Measurements from ENCODE around the gene AMPD2.

DNA sequence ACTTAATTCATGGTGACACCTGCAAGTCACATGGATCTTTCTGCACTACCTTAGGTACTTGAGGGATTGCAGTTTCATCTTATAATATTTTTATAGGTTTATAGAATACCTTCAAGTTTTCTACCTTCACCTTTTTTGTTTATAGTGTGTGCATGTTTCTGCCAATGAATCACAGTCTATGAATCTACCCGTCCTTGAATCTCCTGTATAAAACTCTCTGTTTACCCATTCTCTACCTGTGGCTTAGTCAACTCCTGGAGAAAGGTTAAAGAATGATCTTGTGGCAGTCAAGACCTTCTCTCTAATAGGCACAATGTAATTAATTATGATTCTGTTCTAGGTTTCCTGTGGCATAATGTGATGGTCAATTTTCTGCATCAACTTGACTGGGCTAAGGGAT is 45.0 kb downstream of the AMPD2 start:
- no peak for TF ChIP-seq POLR2A (IDR thresholded peaks at IDR 0.05)
- TF ChIP-seq, protein P1, sequence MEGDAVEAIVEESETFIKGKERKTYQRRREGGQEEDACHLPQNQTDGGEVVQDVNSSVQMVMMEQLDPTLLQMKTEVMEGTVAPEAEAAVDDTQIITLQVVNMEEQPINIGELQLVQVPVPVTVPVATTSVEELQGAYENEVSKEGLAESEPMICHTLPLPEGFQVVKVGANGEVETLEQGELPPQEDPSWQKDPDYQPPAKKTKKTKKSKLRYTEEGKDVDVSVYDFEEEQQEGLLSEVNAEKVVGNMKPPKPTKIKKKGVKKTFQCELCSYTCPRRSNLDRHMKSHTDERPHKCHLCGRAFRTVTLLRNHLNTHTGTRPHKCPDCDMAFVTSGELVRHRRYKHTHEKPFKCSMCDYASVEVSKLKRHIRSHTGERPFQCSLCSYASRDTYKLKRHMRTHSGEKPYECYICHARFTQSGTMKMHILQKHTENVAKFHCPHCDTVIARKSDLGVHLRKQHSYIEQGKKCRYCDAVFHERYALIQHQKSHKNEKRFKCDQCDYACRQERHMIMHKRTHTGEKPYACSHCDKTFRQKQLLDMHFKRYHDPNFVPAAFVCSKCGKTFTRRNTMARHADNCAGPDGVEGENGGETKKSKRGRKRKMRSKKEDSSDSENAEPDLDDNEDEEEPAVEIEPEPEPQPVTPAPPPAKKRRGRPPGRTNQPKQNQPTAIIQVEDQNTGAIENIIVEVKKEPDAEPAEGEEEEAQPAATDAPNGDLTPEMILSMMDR (IDR thresholded peaks at IDR 0.05) = no peak
